GM19452 (cell line): ENCODE results near the gene CYSLTR2.
"Not testable (repeated sequence)": the region's sequence is repeated elsewhere in the genome, so short reads cannot be mapped to it uniquely, and the experiment has no call there.

Experiments
- ATAC-seq: cut with Tn5 transposase; IDR thresholded peaks from one replicate; pipeline ENCODE4 v1.9.1; 2021; ENCODE audit not compliant: unreplicated experiment

Gene CYSLTR2

GRCh38 chr13:48687249-48687648, 33.5 kb downstream of the CYSLTR2 start:
- no peak for ATAC-seq

DNA sequence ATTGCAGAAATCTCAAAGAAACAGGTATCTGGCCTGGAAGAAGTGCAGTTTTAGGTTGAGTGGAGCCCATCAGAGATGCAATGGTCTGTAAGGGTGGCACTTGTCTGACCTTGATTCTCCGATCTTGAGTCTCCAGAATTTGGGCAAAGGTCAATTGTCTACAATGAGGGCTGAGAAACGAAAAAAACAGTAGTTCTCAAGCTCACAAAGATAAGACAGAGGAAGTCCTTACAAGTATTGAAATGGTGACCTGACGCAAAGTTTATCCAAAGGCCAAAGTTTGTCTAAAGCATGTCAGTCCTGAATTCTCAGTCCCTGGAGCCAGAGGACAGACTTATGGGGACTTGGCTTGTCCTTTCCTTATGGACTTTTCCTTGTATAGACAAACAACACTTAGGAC, 40.3 kb downstream of the CYSLTR2 start:
- ATAC-seq: no peak

GRCh38 chr13:48695776-48696175, 42.0 kb downstream of the CYSLTR2 start:
- no peak for ATAC-seq

DNA sequence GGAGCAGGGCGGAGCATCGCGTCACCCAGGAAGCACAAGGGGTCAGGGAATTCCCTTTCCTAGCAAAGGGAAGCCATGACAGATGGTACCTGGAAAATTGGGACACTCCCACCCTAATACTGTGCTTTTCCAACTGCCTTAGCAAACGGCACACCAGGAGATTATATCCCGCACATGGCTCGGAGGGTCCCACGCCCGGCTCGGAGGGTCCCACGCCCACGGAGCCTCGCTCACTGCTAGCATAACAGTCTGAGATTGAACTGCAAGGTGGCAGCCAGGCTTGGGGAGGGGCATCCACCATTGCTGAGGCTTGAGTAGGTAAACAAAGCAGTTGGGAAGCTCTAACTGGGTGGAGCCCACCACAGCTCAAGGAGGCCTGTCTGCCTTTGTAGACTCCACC, 42.9 kb downstream of the CYSLTR2 start:
- ATAC-seq: not testable (repeated sequence)

- ATAC-seq: no peak
Observed at GRCh38 chr13:48707405-48707804, 53.7 kb downstream of the CYSLTR2 start.

DNA sequence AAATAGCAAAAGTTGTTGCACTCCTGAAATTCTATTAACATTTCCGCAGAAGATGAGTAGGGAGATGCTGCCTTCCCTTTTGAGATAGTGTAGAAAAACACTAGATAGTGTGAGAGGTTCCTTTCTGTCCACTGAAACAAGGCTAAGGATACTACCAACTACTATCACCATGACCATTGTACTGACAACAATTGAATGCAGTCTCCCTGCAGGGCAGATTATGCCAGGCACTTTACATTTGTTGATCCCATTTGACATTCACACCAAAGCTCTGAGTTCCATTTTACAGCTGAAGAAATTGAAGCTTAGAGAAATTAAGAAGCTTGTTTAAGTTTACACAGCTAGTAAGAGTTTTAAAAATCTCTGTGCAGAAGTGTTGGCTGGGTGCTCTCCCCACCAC, 55.0 kb downstream of the CYSLTR2 start:
- no peak for ATAC-seq

- no peak for ATAC-seq
Observed at GRCh38 chr13:48709213-48709612, 55.5 kb downstream of the CYSLTR2 start.

DNA sequence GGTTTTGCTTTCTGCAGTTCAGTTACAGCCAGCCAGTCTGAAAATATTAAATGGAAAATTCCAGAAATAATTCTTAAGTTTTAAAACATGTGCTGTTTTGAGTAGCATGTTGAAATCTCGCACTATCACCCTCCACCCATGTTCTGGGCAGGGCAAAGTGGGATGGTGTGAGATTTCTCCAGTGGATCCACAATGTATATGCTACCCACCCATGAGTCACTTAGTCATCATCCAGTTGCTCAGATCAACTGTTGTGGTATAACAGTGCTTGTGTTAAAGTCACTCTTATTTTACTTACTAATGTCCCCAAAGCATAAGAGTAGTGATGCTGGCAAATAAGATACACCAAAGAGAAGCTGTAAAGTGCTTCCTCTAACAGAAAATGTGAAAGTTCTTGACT, 56.4 kb downstream of the CYSLTR2 start:
- ATAC-seq: no peak

DNA sequence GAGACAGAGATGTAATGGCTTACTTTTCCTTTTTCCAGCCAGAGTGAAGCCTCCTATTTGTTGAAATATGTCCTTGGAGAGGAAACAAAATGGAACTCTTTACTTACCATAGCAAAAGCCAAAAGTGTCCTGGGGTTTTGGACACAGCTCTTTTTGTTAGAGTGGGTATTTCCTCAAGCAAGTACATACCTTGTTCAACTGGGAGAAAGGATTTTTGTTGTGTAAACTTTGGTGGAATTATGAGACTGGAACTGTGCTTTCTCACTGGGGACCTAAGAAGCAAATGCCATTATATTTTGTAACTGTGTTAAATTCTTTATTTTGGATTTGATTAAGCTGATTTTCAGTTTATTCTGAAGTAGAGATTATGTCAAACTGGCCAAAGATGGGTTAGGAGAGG, 58.4 kb downstream of the CYSLTR2 start:
- ATAC-seq: no peak

GRCh38 chr13:48715977-48716376, 62.2 kb downstream of the CYSLTR2 start:
- ATAC-seq: no peak

DNA sequence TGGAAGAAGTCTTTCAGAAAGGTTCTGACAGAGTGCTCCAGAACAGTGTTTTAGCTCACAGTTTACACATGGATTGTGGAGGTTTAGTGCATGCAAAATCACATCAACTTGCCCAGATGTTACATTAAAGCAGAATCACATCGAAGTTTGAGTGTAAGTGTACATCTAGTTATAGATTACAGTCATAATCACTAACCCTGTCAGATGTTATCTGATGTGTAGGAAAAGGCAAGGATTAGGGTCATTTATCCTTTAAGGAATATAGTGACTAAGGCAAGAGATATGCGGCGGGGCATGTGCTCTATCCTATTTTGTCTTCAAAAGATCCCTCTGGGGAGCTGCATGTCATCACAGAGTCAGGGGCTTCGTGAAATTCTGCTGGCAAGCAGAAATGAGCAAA, 66.9 kb downstream of the CYSLTR2 start:
- no peak for ATAC-seq

- ATAC-seq: no peak
Observed at GRCh38 chr13:48723168-48723567, 69.4 kb downstream of the CYSLTR2 start.

- ATAC-seq: no peak
Observed at GRCh38 chr13:48725271-48725670, 71.5 kb downstream of the CYSLTR2 start.

DNA sequence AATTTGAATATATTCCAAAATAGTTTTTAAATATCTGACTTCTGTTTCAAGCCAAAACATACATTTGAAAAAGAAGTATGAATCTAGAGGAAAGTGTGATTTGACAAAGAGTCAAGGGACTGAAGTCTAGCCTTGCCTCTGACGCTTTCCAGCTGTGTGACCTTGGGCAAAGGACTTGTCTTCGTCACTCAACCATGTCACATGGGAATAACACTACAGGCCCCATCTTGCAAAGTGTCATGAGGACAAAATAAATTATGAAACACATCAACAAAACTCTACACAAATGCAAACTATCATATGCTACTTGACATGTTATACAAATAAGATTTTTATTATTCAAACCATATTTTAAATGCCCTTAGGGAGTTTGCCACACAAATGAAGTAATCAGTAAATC, 73.0 kb downstream of the CYSLTR2 start:
- no peak for ATAC-seq

GRCh38 chr13:48727241-48728011, 73.7 kb downstream of the CYSLTR2 start:
- ATAC-seq: no peak

GRCh38 chr13:48728226-48728625, 74.5 kb downstream of the CYSLTR2 start:
- ATAC-seq: no peak

GRCh38 chr13:48728876-48729275, 75.1 kb downstream of the CYSLTR2 start:
- no peak for ATAC-seq

DNA sequence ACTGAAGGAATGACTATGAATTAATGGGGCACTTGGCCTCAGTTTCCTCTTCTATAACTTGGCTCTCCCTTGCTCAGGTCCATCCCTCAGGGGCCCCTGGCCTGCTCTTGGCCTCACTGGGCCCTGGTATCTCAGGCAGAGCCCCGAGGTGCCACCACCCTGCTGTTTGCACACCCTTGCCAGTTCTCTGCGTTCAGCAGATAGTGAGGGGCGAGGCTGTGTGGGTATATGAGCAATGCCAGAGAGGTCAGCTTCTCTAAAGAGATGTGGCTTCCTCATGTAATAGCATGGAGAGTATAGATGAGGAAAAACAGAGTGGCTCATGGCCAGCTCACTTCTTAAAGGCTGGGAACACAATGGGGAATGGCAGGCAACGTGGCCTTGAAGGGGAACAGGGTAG, 76.1 kb downstream of the CYSLTR2 start:
- no peak for ATAC-seq

DNA sequence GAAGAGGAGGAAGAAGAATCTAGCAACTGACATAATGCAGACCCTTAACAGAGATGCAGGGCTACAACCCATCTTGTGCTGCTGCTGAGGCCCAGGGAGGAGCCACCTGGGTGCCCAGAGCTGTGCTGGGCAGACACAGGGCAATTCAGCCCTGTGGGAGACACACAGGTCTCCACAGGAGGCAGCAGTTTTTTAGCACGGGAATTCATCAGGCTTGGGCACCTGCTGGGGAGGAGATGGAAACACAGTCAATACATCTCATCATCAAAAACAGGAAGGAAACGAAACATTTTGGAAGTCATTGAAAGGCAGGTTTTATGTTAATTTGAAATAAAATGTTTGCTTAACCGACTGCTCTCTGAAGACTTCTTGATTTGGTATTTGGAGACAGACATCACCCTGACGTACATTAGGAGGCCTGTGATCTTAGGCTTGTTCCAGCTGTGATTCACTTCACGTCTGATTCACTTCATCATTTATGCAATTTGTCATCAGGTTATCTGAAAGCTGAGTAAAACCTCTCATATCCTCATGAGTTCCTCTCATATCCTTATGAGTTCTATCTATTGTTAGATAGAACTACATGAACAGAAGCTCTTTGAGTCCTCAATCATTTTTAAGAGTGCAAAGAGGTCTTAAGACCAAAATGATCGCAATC, 77.4 kb downstream of the CYSLTR2 start:
- no peak for ATAC-seq

DNA sequence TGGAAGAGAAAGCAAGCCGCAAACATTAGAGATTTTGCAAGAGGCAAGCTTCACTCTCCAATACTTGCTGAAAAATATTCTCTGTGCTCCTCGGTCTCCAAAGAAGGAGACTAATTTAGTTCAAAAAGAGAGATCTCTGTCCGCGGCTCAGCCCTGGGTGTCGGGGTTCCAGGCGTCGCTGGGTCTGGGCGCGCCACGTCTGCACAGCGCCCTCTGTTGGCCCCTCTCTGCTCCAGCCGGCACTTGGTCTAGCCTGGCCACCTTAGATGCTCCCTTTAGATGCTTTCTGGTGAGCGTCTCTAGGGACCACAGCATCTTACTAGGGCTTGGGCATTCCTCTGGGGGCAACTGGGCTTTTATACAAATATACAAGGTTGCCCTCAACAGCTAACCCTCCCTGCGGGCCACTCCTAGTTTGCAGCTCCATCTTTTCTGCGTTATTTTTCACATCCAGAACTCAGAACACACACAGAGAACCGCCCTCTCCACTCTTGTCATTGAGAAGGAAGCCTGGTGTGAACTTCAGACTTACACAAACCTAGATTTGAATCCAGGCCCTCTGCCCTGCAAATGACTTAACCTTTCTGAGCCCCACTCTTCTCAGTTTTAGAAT, 78.3 kb downstream of the CYSLTR2 start:
- peak; percentile 67 for ATAC-seq

GRCh38 chr13:48733739-48734335, 80.1 kb downstream of the CYSLTR2 start:
- ATAC-seq: no peak

GRCh38 chr13:48735571-48735970, 81.8 kb downstream of the CYSLTR2 start:
- no peak for ATAC-seq
